ENCODE results near the gene WBP2.

GRCh38 chr17:75847614-75848522, 7.3 kb downstream of the WBP2 start:
- TF ChIP-seq CTCF (IDR thresholded peaks at IDR 0.05) (no peak), EP300 (IDR thresholded peaks at IDR 0.05) (no peak)
